PC-9 (cell line): ENCODE measurements around the gene ASB15. TPM values are rescaled to one million over a fixed set of nuclear protein-coding genes. Genes with fewer than 3 reads are reported as not detected.
A peak's percentile ranks its signal among the peaks of the same experiment; 100 is the strongest.

ENCODE experiments used
- BruUV-seq: library from RNA; stranded (reverse); fragments of 400-500 nt; replicated peaks from 2 replicates; lab custom pipeline; 2021; lab: Mats Ljungman, UMichigan
- CTCF ChIA-PET: fragments of 300-600 bp; sonication (Branson Sonifier 250); formaldehyde crosslinking; loops from one replicate; lab custom pipeline; 2022; ENCODE audit warnings: antibody characterized with exemption; lab: Charles Lee
- POLR2A ChIA-PET: fragments of 300-600 bp; sonication (Branson Sonifier 250); formaldehyde crosslinking; loops from one replicate; lab custom pipeline; 2022; ENCODE audit warnings: antibody characterized with exemption; ENCODE audit not compliant: unreplicated experiment; lab: Charles Lee
- DNase-seq, 2 experiments: peaks; one replicate each; pipeline versions ENCODE4 v3.0.0 to v3.0.0-alpha.2; 2015 to 2022; ENCODE audit warnings: mixed read lengths in 1 of 2
- H2AFZ ChIP-seq: fragments of 200-600 bp; sonication (generic); 2 replicates; pipeline ENCODE4 v1.8.1; 2017; ENCODE audit warnings: antibody characterized with exemption
- H3F3A ChIP-seq: fragments of 200-600 bp; sonication (generic); 2 replicates; pipeline ENCODE4 v1.8.1; 2017; ENCODE audit warnings: antibody characterized with exemption, mild to moderate bottlenecking, low read depth; ENCODE audit not compliant: insufficient read depth
- H3K27ac ChIP-seq: fragments of 200-600 bp; sonication (generic); 2 replicates; pipeline ENCODE4 v1.6.1; 2016; ENCODE audit warnings: mixed run types
- H3K27me3 ChIP-seq: fragments of 200-600 bp; sonication (generic); 2 replicates; pipeline ENCODE4 v1.6.1; 2016; ENCODE audit warnings: low read depth, mixed run types; ENCODE audit not compliant: insufficient read depth
- H3K36me3 ChIP-seq: fragments of 200-600 bp; sonication (generic); 2 replicates; pipeline ENCODE4 v1.6.1; 2016; ENCODE audit warnings: low read depth, mixed run types
- H3K4me1 ChIP-seq: fragments of 200-600 bp; sonication (generic); replicated peaks from 2 replicates; pipeline ENCODE4 v1.6.1; 2016; ENCODE audit warnings: mixed run types; ENCODE audit not compliant: insufficient read depth
- H3K4me2 ChIP-seq: fragments of 200-600 bp; sonication (generic); 2 replicates; pipeline ENCODE4 v1.6.1; 2017; ENCODE audit warnings: mixed run types
- H3K4me3 ChIP-seq: fragments of 200-600 bp; sonication (generic); 2 replicates; pipeline ENCODE4 v1.6.1; 2016; ENCODE audit warnings: mixed run types
- H3K79me2 ChIP-seq: fragments of 200-600 bp; sonication (generic); 2 replicates; pipeline ENCODE4 v1.6.1; 2017; ENCODE audit warnings: low read depth, mixed run types
- H3K9me2 ChIP-seq: fragments of 200-600 bp; sonication (generic); 2 replicates; pipeline ENCODE4 v1.8.1; 2017; ENCODE audit warnings: mild to moderate bottlenecking; ENCODE audit not compliant: insufficient read depth
- H3K9me3 ChIP-seq: fragments of 200-600 bp; sonication (generic); 2 replicates; pipeline ENCODE4 v1.8.1; 2016; ENCODE audit warnings: low read depth; ENCODE audit not compliant: insufficient read depth
- H4K20me1 ChIP-seq: fragments of 200-600 bp; sonication (generic); 2 replicates; pipeline ENCODE4 v1.8.1; 2017; ENCODE audit not compliant: insufficient read depth
- CTCF ChIP-seq: fragments of 200-600 bp; sonication (generic); conservative IDR thresholded peaks from 2 replicates; pipeline ENCODE4 v1.6.1; 2017; ENCODE audit warnings: mixed run types, antibody characterized with exemption, mild to moderate bottlenecking, moderate library complexity
- EZH2 ChIP-seq: fragments of 200-600 bp; sonication (generic); IDR thresholded peaks from 2 replicates; pipeline ENCODE4 v1.8.0; 2017; ENCODE audit warnings: antibody characterized with exemption, low read depth
- intact Hi-C: fragments of 100-400 bp; cut with micrococcal nuclease; formaldehyde crosslinking; loops from one replicate; pipeline ENCODE4 v1.10.0; 2022; ENCODE audit not compliant: unreplicated experiment
- total RNA-seq: library from RNA; stranded (reverse); gene quantifications from 2 replicates; pipeline ENCODE4 v1.2.3, GENCODE V29; 2021

Gene ASB15
- total RNA-seq, 1 experiment from 2014 or later: not detected

GRCh38 chr7:123602648-123603047, 1.0 kb downstream of the ASB15 start:
- Histone ChIP-seq H3K4me2 (no peak overlapping the region), H2AFZ (no peak overlapping the region), H3K79me2 (no peaks in the 10 kb centered on the region), H3K4me3 (no peak overlapping the region), H3K9me3 (no peaks in the 10 kb centered on the region), H3F3A (no peaks in the 10 kb centered on the region), H4K20me1 (no peaks in the 10 kb centered on the region), H3K4me1 (no peaks in the 10 kb centered on the region), H3K9me2 (no peaks in the 10 kb centered on the region; the same call in 1 of the 2 replicates), H3K27ac (no peak overlapping the region), H3K36me3 (no peaks in the 10 kb centered on the region), H3K27me3 (no peaks in the 10 kb centered on the region)
- CTCF ChIA-PET: no interaction called here
- no TSS peak for BruUV-seq
- TF ChIP-seq EZH2 (no peak), CTCF (no peak)
- POLR2A ChIA-PET: no interaction called here
- no peak for DNase-seq
- intact Hi-C loops: no loop called here

GRCh38 chr7:123604739-123605138, 3.1 kb downstream of the ASB15 start:
- H3K36me3 ChIP-seq: no peaks in the 10 kb centered on the region
- no peaks in the 10 kb centered on the region; the same call in 1 of the 2 replicates for H3K9me2 ChIP-seq
- POLR2A ChIA-PET: no interaction called here
- 0 out of 2 replicates have a peak overlapping the region, but pooled peaks have one; percentile 22 for H2AFZ ChIP-seq
- DNase-seq: no peak
- no peaks in the 10 kb centered on the region for H3F3A ChIP-seq
- H3K27ac ChIP-seq: no peak overlapping the region
- H3K4me3 ChIP-seq: no peak overlapping the region
- no peaks in the 10 kb centered on the region for H4K20me1 ChIP-seq
- H3K79me2 ChIP-seq: no peaks in the 10 kb centered on the region
- CTCF ChIA-PET: no interaction called here
- H3K27me3 ChIP-seq: no peaks in the 10 kb centered on the region
- TF ChIP-seq EZH2: no peak
- TF ChIP-seq CTCF: no peak
- intact Hi-C loops: no loop called here
- H3K4me1 ChIP-seq: no peaks in the 10 kb centered on the region
- no peak overlapping the region for H3K4me2 ChIP-seq
- H3K9me3 ChIP-seq: no peaks in the 10 kb centered on the region
- no TSS peak for BruUV-seq

GRCh38 chr7:123607423-123607975, 5.9 kb downstream of the ASB15 start:
- H3F3A ChIP-seq: no peaks in the 10 kb centered on the region
- no peaks in the 10 kb centered on the region for H3K9me3 ChIP-seq
- H4K20me1 ChIP-seq: no peaks in the 10 kb centered on the region
- no peaks in the 10 kb centered on the region for H3K9me2 ChIP-seq
- H3K4me2 ChIP-seq: no peak overlapping the region
- H3K79me2 ChIP-seq: no peaks in the 10 kb centered on the region
- no peak overlapping the region for H3K27ac ChIP-seq
- no TSS peak for BruUV-seq
- intact Hi-C loops: no loop called here
- ChIA-PET CTCF (interaction anchor here (0.7 kb wide), 1 partner anchor 130 kb away, joined by 3 read pairs; no protein-coding TSS in a partner anchor), POLR2A (no interaction called here)
- H3K4me3 ChIP-seq: no peak overlapping the region
- H3K27me3 ChIP-seq: no peaks in the 10 kb centered on the region
- no peak for DNase-seq
- no peaks in the 10 kb centered on the region for H3K36me3 ChIP-seq
- no peak for TF ChIP-seq EZH2
- no peak for TF ChIP-seq CTCF
- H3K4me1 ChIP-seq: no peaks in the 10 kb centered on the region
- no peak overlapping the region for H2AFZ ChIP-seq
